ENCODE results near the gene INSRR.

- TF ChIP-seq NFIC (IDR thresholded peaks at IDR 0.05) (no peak), TAF1 (IDR thresholded peaks at IDR 0.05; ENCODE audit: low read depth) (no peak), RAD21 (IDR thresholded peaks at IDR 0.05; ENCODE audit: low read depth) (no peak), EP300 (IDR thresholded peaks at IDR 0.05; ENCODE audit: borderline replicate concordance) (no peak), FOXM1 (IDR thresholded peaks at IDR 0.05; ENCODE audit: borderline replicate concordance, low read depth) (no peak), EGR1 (IDR thresholded peaks at IDR 0.05) (no peak)
- TF ChIP-seq, protein P1, sequence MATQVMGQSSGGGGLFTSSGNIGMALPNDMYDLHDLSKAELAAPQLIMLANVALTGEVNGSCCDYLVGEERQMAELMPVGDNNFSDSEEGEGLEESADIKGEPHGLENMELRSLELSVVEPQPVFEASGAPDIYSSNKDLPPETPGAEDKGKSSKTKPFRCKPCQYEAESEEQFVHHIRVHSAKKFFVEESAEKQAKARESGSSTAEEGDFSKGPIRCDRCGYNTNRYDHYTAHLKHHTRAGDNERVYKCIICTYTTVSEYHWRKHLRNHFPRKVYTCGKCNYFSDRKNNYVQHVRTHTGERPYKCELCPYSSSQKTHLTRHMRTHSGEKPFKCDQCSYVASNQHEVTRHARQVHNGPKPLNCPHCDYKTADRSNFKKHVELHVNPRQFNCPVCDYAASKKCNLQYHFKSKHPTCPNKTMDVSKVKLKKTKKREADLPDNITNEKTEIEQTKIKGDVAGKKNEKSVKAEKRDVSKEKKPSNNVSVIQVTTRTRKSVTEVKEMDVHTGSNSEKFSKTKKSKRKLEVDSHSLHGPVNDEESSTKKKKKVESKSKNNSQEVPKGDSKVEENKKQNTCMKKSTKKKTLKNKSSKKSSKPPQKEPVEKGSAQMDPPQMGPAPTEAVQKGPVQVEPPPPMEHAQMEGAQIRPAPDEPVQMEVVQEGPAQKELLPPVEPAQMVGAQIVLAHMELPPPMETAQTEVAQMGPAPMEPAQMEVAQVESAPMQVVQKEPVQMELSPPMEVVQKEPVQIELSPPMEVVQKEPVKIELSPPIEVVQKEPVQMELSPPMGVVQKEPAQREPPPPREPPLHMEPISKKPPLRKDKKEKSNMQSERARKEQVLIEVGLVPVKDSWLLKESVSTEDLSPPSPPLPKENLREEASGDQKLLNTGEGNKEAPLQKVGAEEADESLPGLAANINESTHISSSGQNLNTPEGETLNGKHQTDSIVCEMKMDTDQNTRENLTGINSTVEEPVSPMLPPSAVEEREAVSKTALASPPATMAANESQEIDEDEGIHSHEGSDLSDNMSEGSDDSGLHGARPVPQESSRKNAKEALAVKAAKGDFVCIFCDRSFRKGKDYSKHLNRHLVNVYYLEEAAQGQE (IDR thresholded peaks at IDR 0.05; ENCODE audit: low read depth), result no peak
Measured at GRCh38 chr1:156883919-156884318, 25.0 kb upstream of the INSRR start.
